Breast epithelium (tissue), 3 donors: ENCODE results near the gene COA8.

ENCODE experiments used
- POLR2A ChIP-seq: fragments of 450-650 bp; IDR thresholded peaks from one replicate; pipeline ENCODE4 v1.6.1; 2016; ENCODE audit warnings: antibody characterized with exemption, mild to moderate bottlenecking, moderate library complexity
- POLR2AphosphoS5 ChIP-seq, 3 donors: sonication (generic); formaldehyde crosslinking; IDR thresholded peaks; one replicate each; pipeline ENCODE4 v1.6.1; 2017; ENCODE audit warnings: antibody characterized with exemption in 3 of 3
- TF ChIP-seq, protein P1 (sequence below), 3 donors: fragments of 450-650 bp; IDR thresholded peaks; one replicate each; pipeline ENCODE4 v1.5.1; 2016 to 2017; ENCODE audit warnings: antibody characterized with exemption in 3 of 3, mild to moderate bottlenecking in 3 of 3, moderate library complexity in 3 of 3

GRCh38 chr14:103526914-103527248 is 35.9 kb upstream of the COA8 start:
- TF ChIP-seq POLR2AphosphoS5 (IDR thresholded peaks at IDR 0.05) = no peak
- TF ChIP-seq, protein P1, sequence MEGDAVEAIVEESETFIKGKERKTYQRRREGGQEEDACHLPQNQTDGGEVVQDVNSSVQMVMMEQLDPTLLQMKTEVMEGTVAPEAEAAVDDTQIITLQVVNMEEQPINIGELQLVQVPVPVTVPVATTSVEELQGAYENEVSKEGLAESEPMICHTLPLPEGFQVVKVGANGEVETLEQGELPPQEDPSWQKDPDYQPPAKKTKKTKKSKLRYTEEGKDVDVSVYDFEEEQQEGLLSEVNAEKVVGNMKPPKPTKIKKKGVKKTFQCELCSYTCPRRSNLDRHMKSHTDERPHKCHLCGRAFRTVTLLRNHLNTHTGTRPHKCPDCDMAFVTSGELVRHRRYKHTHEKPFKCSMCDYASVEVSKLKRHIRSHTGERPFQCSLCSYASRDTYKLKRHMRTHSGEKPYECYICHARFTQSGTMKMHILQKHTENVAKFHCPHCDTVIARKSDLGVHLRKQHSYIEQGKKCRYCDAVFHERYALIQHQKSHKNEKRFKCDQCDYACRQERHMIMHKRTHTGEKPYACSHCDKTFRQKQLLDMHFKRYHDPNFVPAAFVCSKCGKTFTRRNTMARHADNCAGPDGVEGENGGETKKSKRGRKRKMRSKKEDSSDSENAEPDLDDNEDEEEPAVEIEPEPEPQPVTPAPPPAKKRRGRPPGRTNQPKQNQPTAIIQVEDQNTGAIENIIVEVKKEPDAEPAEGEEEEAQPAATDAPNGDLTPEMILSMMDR (IDR thresholded peaks at IDR 0.05) = no peak
- TF ChIP-seq POLR2A = no peak
